Heart left ventricle (tissue), 16 donors: ENCODE data around the gene AHDC1. TPM values are rescaled to one million over a fixed set of nuclear protein-coding genes. Genes with fewer than 3 reads are reported as not detected.
A peak's percentile ranks its signal among the peaks of the same experiment; 100 is the strongest.

Source experiments
- ATAC-seq, 4 donors: fragments of 200-7000 bp; cut with Tn5 transposase; one replicate each; pipeline ENCODE4 v1.9.1; 2020 to 2022; ENCODE audit warnings: moderate library complexity in 4 of 4, mild to moderate bottlenecking in 3 of 4, moderate number of reproducible peaks in 1 of 4
- DNase-seq, 5 donors: peaks; one replicate each; pipeline ENCODE4 v3.0.0-alpha.2; 2020
- H3K27ac ChIP-seq, 12 donors: fragments of 200-600 bp; sonication (generic) in 4 of 12; one replicate each; pipeline versions ENCODE4 v1.5.0 to v1.8.0; 2016 to 2022; ENCODE audit warnings: mild to moderate bottlenecking in 2 of 12
- H3K27me3 ChIP-seq, 9 donors: fragments of 200-600 bp; sonication (generic) in 2 of 9; one replicate each; pipeline versions ENCODE4 v1.5.1 to v1.8.0; 2016 to 2022; ENCODE audit warnings: mild to moderate bottlenecking in 3 of 9
- H3K36me3 ChIP-seq, 9 donors: fragments of 200-600 bp; sonication (generic) in 2 of 9; one replicate each; pipeline versions ENCODE4 v1.5.0 to v1.8.0; 2018 to 2022; ENCODE audit warnings: mild to moderate bottlenecking in 2 of 9
- H3K4me1 ChIP-seq, 12 donors: fragments of 200-600 bp; sonication (generic) in 4 of 12; one replicate each; pipeline versions ENCODE4 v1.5.0 to v1.8.0; 2016 to 2022; ENCODE audit warnings: mild to moderate bottlenecking in 3 of 12
- H3K4me3 ChIP-seq, 12 donors: fragments of 200-600 bp; sonication (generic) in 4 of 12; one replicate each; pipeline versions ENCODE4 v1.5.0 to v1.8.0; 2017 to 2022; ENCODE audit warnings: mild to moderate bottlenecking in 9 of 12, moderate library complexity in 4 of 12
- H3K9me3 ChIP-seq, 12 donors: fragments of 200-600 bp; sonication (generic) in 4 of 12; one replicate each; pipeline versions ENCODE4 v1.5.0 to v1.8.0; 2016 to 2022; ENCODE audit warnings: mild to moderate bottlenecking in 1 of 12
- CTCF ChIP-seq, 12 donors: fragments of 200-600 bp; sonication (generic) in 4 of 12; IDR thresholded peaks; one replicate each; pipeline versions ENCODE4 v1.5.0 to v1.8.0; 2018 to 2022; ENCODE audit warnings: antibody characterized with exemption in 12 of 12, mild to moderate bottlenecking in 5 of 12
- POLR2A ChIP-seq, 2 donors: fragments of 450-650 bp; IDR thresholded peaks; one replicate each; pipeline ENCODE4 v1.6.1; 2017; ENCODE audit warnings: antibody characterized with exemption in 2 of 2, mild to moderate bottlenecking in 2 of 2, moderate library complexity in 2 of 2
- WGBS, 4 donors: extraction: QIAGEN DNeasy Blood & Tissue Kit in 2 of 4; methylation state at CpG; one replicate each; pipeline versions ENCODE4 v1.1.5 to v1.1.7; 2013 to 2018; 5-methylcytosine and 5-hydroxymethylcytosine counted together
- intact Hi-C, 10 donors: fragments of 100-400 bp; cut with DNase I; formaldehyde crosslinking; loops; one replicate each; pipeline versions ENCODE4 v1.11.1 to v1.14.2; 2022
- polyA plus RNA-seq, 2 donors: library from polyadenylated mRNA; stranded (reverse); fragments of 200-250 nt; gene quantifications; one replicate each; pipeline ENCODE4 v1.2.3, GENCODE V29; 2013
- total RNA-seq, 9 donors: library from RNA; depleted of rRNA in 2 of 9; stranded (reverse); fragments of >200 nt in 2 of 9; fragmentation: NEBNext Ultra II Directional in 3 of 9; extraction: Animal tissue kit (Norgen Biotek cat#: 25700) in 3 of 9; gene quantifications; one replicate each; pipeline versions ENCODE4 v1.1.0 to v1.2.4, GENCODE V29; 2016 to 2023
- donor health status: ischemic (EF 13 %, LVEDD 7.1; RV severe dilation, severe dysfunction).
- donor health status: healthy with polysubstance abuse.
- donor health status: DM: no; HTN: yes; CAD: no.
- donor health status: DM: no; HTN: no; CAD: no.
- donor health status: ischemic (EF 25% LVEDD 6.9; RV normal size, moderate dysfunction).
- donor health status: ischemic (EF 25% LVEDD 5.7; RV mildly dilated, moderate dysfunction).
- donor health status: healthy.
- donor health status: DM: yes; HTN: yes; CAD: no.
- donor health status: ischemic (EF 35%, LVEDD 5.7; RV mildly dilated, moderate dysfunction).
- donor health status: nonischemic (EF 11% LVEDD 7.7; RV severe dilation, severe dysfunction).
- donor health status: DM: yes; HTN: yes; CAD: no.
- donor health status: PGD.
- donor health status: ischemic (EF 29% LVEDD 5.4; RV normal size, mild dysfunction).
- donor health status: nonischemic (EF 23%, LVEDD 6.1; RV moderate dilation, normal function).

The AHDC1 gene
- total and polyA plus RNA-seq, 11 donors: 25.8 to 50.2 (median 42.1) TPM

DNA sequence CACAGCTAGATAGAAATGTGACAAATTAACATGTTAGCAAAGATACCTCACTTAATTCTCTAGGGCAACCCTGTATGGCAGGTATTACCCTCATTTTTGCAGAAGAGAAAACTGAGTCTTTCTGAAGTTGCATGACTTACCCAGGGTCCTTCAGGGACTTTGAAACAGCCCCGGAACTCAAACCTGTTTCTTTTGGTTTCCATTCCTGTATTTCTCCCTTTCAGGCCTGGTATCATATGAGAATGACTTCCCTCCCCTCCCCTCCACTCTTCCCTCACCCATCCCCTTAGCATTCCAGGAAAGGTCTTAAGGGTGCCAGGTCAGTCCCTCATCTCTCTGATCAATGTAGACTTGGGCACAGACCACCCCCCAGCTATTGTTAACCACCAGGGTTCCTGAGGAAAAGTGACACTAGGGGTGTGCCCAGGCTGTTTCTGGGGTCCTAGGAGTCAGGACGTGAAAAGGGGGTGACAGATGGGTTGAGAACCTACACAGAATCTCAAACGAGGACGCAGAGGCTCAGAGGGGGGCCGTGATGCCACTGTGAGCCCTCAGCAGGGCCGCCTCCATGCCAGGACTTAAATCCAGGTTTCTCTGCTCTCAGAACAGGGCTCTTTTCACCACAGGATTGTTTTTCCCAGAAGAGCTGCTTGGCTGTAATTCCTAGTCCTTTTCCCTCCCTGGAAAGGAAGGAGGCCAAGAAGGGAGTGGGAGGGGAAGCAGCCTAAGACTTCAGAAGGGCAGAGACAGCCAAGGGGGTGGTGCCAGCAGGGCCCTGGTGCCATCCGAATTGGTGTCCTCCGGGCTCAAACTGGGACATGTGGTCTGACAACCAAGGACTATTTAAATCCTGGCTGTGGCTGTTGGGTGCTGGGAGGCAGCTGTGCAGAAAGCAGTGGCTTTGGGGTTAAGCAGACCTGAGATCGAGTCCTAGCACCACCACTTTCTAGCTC, 111.9 kb downstream of the AHDC1 start:
- no peak for TF ChIP-seq POLR2A (IDR thresholded peaks at IDR 0.05)
- TF ChIP-seq CTCF (IDR thresholded peaks at IDR 0.05): no peak
- no peaks in the 10 kb centered on the region for H3K36me3 ChIP-seq
- H3K4me1 ChIP-seq: peaks cover 5 to 50% (median 36%) of the 10 kb centered on the region in 12 donors
- intact Hi-C loops: loop anchor here in 3 of 10 donors (5.0 to 10.0 kb wide), 4 partner anchors 35 to 113 kb away; partner anchors contain the start of gene AHDC1 (in 2 of the 3)
- H3K4me3 ChIP-seq: peak overlapping the region in 1 of 12 donors; percentile 4
- WGBS, 4 donors: 20 to 42% (median 31%) methylated on average over 8 to 9 of the region's 9 CpGs
- H3K27ac ChIP-seq: peak overlapping the region; percentile 93 to 100 (median 100)
- H3K27me3 ChIP-seq: no peaks in the 10 kb centered on the region
- no peaks in the 10 kb centered on the region for H3K9me3 ChIP-seq
- DNase-seq: peak; percentile 42 to 68 (median 56)
- ATAC-seq: no peak

GRCh38 chr1:27489973-27490741, 113.8 kb downstream of the AHDC1 start, which contains the start of gene WASF2:
Gene WASF2 (minus strand): TSS chr1:27490167. CDS start chr1:27428890, 61,277 bp downstream.
- 0 to 2% (median 1%) methylated on average over 21 to 50 of the region's 50 CpGs for WGBS, 4 donors
- intact Hi-C loops: loop anchor here (2.0 to 10.0 kb wide), 12 partner anchors 37 to 177 kb away; partner anchors contain the start of gene AHDC1 (in 2 of the 10)
- Histone ChIP-seq H3K4me1 (peaks cover 5 to 62% (median 36%) of the 10 kb centered on the region in 12 donors), H3K27ac (peak within 1 kb of the TSS; percentile 98 to 100 (median 100)), H3K4me3 (peak within 1 kb of the TSS; percentile 77 to 100 (median 96)), H3K27me3 (no peaks in the 10 kb centered on the region), H3K36me3 (peaks cover 0 to 7% (median 0%) of the 10 kb centered on the region in 9 donors), H3K9me3 (no peaks in the 10 kb centered on the region)
- DNase-seq (peak; percentile 97 to 98 (median 98)), ATAC-seq (peak; percentile 93 to 97 (median 96))
- peak in 1 of 12 donors; percentile 5 for TF ChIP-seq CTCF (IDR thresholded peaks at IDR 0.05)
- TF ChIP-seq POLR2A (IDR thresholded peaks at IDR 0.05): peak; percentile 83 to 96

GRCh38 chr1:27489501-27489972, 114.4 kb downstream of the AHDC1 start:
- Histone ChIP-seq H3K27ac (peak overlapping the region; percentile 98 to 100 (median 100)), H3K27me3 (no peaks in the 10 kb centered on the region), H3K9me3 (no peaks in the 10 kb centered on the region), H3K4me3 (peak overlapping the region; percentile 77 to 100 (median 96)), H3K4me1 (peaks cover 5 to 68% (median 38%) of the 10 kb centered on the region in 12 donors), H3K36me3 (peaks cover 0 to 10% (median 0%) of the 10 kb centered on the region in 9 donors)
- WGBS, 4 donors: 0 to 1% (median 0%) methylated on average over 8 to 26 of the region's 26 CpGs
- TF ChIP-seq CTCF (IDR thresholded peaks at IDR 0.05) (no peak), POLR2A (IDR thresholded peaks at IDR 0.05) (no peak)
- intact Hi-C loops: loop anchor here (2.0 to 10.0 kb wide), 8 partner anchors 37 to 178 kb away; no protein-coding TSS in a partner anchor
- peak in 3 of 4 donors; percentile 1 to 46 (median 34) for ATAC-seq
- DNase-seq: no peak
